ENCODE results near the gene CDC20.
"Not testable (repeated sequence)": the region's sequence is repeated elsewhere in the genome, so short reads cannot be mapped to it uniquely, and the experiment has no call there.

The CDC20 gene

DNA sequence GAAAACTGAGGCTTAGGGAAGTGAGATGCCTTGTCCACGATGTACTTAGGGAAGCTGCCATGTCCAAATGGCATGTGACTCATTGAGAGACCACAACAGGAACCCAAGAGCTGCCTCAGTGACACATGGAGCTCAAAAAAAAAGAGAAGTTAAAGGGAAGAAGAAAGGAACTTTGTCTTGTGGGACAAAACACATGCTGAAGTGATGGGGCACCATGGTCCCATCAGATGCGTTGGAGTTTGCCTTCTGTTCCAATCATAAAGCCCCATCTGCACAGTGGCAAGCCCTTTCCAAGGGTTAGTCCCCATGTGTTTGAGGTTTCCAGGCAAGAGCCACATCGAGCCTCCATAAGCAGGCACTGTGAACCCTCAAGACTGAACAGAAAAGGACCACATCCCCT, 22.8 kb downstream of the CDC20 start:
- no peak for DNase-seq (ENCODE audit: low spot score)

DNA sequence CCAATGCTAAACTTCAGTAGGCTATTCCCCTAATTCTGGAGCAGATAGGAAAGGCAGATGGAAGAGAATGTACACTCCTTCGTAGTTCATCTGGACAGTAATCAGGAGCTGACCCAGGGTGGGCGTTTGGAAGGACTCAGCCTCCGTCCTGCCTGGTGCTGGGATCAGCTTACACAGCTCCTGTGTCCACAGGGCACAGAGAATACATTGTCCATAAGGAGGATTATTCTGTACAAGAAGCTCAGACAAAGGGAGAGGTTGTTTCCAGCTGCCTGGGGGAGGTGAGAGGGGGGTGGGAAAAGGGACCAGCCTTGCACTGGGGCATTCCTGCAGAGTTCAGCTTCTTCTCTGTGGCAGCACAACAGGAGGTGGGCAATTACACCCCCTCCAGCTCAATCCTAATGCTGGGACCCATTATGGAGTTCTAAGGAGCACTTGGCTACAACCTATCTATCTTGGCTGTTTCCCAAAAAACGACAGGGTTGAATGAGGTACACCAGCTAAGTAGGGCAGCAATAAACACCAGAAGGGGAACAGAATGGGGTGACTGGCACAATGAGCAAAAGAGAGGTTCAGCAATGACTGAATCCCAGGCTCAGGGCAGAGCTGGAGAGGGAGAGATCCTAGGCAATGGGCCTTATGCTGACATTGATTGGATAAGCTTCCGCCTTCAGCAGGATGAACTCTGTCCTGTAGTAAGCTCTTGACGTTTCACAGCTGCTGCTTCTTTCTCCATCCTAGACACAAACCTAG, 23.4 kb downstream of the CDC20 start:
- DNase-seq (ENCODE audit: low spot score), result no peak

DNA sequence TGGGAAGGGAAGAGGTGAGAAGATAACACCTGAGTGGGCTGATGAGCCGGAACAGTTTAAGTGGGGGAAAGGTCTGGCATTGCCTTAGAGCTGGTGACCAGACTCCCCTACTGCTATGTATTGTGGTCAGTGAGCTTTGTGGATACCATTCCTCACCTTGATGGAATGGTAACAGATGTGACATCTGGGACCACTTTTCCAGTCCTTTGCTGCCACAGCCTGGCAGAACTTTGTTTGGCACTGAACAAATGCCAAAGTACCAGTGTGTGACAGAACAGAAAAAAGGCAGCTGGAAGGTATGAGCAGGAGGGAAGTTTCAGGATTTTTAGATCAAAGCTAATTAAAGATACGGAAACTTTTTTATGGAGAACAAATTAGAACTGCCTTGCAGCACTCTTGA, 24.7 kb downstream of the CDC20 start:
- DNase-seq (ENCODE audit: low spot score), result no peak

DNA sequence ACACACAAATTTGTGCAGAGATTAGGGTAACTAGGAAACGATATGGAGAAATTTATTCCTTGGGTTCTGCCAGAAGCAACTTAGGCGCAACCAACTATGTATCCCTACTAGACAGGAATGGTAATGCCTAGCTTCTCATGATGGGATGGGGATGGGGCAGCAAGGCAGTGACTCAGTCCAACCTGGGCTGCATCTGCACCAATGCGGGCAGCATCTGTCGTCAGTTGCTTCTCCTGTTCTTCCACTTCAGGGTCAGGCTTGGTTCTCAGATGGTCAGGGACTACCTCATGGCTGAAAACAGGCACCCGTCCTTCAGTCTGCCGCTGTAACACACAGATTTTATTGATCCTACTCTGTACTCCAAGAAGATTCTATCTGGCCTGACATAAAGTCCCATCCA, 27.9 kb downstream of the CDC20 start:
- no peak for DNase-seq (ENCODE audit: low spot score)

DNA sequence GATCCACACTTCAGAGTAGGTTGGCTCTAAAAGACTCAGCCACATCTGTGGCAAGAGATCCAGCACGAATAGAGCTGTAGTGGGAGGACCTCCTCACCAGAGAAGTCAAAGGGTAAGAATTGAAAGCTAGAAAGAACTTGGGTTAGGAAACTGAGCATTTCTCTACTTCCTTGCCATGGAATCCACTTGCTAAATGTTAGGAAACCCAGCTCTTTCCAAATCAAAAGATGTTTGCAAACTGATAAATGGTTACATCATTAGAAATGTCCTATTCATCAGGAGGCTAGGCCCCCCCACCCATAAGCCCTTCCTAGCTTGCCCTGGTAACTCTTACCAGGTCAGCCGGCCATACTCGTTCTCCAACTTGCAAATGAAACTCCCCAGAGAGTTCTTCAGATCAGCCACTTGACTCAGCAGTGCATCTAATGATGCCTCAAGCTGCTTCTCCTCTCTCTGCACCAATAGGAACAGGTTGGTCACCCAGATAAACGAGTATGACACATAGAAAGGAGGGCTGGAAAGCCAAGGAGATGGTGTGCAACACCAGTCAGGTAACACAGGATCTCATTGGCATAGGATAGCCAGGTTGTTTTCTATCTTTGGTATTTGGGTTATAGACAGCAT, 29.3 kb downstream of the CDC20 start:
- DNase-seq (ENCODE audit: low spot score), result no peak

DNA sequence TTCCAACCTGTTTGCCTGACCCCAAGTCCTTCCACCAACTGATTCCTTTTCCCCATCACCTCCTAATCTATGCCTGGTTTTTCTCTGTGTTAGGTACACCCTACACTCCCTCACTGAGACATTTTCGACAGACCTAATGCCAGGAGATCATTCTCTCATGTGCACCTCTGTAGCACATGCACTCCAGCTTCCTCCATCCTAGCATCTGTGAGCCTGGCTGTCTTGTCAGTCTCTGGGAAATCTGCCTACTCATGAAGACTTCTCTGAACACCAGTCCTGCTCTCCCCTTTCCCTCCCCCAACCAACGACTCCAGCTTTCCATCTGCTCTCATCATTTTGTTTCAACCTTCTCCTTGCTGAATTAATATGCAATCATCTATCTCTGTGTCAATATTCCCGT, 29.8 kb downstream of the CDC20 start:
- no peak for DNase-seq (ENCODE audit: low spot score)

DNA sequence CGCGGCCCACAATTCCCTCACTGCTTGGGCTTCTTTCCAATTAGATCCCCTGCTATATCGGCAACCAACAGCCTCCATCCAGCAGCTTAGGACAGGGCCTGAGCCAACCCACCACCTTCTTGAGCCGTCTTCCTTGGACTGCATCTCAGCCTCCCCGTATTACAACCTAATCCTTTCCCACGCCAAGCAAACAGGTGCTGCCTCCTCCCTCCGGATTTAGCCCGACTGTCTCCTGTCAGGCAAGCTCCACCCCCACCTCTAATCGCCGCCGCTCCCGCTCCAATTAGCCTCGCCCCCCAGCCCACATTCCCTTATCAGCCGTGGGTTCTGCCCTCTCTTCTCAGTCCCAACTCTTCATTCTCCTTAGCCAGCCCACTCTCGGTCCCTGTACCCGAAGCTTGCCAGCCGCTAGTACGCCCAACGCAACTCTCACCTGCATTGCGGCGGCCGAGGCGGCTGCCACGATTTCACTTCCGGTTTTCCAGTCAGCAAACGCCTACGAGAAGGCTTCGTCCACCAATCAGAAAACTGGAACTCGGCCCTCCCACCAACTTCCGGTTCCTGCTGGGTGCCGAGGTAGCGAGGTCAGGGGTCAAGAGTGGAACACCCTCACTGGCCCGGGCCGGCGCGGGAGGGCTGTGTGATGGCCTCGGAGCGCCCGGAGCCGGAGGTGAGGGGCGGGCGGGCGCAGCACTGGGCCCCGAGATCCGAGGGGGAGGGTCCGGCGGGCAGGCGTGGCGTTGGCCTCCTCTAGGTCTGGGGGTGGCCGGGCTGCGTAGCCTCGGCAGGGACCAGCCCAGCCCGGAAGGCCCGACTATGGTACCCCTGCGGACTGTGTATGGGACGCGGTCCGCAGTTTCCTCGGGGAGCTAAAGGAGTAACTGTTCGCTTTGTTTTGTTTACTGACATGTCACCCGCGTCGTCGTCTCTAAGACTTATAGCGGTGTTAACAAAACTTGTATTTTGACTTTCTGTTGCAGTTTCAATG, 30.8 kb downstream of the CDC20 start, which contains the start of the genes MED8 and SZT2:
Gene MED8, minus strand, starts transcription at position 475 of the 988 bp plus-strand sequence. Its CDS starts 36 bp downstream, at position 439.
Gene SZT2, plus strand, starts transcription at position 574 of the 988 bp plus-strand sequence. Its CDS starts 70 bp downstream, at position 644.
- DNase-seq (ENCODE audit: low spot score), result peak; percentile 94

DNA sequence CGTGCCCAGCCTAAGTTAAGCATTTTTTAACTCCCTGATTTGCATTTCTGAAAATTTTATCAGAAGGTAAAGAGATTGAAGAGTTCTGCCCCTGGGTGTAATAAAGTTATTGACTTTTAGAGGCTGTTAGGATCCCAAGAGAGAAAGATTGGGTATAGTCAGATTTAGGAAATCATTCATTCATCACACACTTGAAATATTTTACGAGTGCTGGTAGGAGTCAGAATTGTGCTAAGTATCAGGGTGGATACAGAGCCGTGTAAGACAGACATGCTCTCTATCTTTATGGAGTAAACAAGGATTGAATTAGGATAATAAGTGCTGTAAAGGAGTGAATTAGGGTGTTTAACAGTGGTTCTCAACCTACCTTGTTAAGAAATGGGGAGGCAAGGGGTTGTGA, 33.9 kb downstream of the CDC20 start:
- no peak for DNase-seq (ENCODE audit: low spot score)

DNA sequence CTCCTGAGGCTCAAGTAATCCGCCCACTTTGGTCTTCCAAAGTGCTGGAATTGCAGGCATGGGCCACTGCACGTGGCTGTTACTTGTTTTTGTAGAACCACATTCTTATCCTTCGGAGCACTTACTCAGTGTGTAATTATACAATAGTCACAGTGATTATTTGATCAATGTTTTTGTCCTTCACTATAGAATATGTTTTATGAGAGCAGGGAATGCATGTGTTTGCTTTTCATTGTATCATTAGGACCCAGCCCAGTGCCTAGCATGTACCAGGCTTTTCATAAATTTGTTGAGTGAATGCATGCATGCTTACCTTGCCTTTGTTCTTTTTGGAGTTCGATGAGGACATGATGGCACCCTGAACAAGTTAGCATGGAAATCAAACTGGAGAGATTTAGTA, 36.7 kb downstream of the CDC20 start:
- DNase-seq (ENCODE audit: low spot score), result no peak

DNA sequence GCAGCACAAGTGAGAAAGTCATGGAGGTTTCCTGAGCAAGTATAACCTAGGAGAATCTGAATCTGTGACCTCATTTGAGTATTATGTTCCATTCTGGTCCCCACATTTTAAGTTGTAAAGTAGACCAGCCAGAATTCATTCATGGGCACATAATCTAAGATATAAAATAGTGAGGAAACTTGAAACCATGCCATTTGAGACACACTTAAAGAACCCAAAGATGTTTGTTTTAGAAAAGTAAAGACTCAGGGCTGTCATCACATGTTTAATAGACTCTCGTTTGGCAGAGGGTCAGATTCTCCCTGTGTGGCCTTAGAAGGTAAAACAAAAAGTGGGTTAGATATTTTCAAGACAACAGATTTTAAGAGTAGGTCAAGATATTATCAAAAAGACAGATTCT, 37.3 kb downstream of the CDC20 start:
- no peak for DNase-seq (ENCODE audit: low spot score)

DNA sequence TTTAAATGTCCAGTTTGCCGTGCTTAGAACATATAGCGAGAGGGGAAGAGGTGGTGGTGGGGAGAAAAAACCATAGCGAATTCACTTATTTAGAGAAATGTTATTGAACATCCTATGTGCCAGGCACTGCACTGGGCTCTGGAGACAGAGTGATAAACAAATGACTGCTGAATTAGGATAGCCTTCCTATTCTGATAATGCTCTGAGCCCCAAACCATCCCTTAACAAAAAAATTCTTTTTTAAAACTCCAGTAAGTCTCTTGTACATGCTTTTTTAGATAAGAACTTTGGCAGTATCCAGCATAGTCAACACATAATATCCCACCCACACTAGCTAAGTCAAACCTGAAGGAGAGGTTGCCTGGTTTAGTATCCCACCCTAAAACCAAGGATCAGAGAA, 39.4 kb downstream of the CDC20 start:
- DNase-seq (ENCODE audit: low spot score), result no peak

DNA sequence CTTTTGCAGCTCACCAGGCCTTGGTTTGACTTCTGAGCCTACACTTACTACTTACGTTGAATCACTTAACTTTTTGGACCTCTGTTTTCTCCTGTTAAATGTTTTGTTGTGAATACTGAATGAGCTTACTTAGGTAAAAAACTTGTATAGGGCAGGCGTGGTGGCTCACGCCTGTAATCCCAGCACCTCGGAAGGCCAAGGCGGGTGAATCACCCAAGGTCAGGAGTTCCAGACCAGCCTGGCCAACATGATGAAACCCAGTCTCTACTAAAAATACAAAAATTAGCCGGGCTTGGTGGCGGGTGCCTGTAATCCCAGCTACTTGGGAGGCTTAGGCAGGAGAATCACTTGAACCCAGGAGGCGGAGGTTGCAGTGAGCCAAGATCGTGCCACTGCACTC, 41.7 kb downstream of the CDC20 start:
- not testable (repeated sequence) for DNase-seq (ENCODE audit: low spot score)

DNA sequence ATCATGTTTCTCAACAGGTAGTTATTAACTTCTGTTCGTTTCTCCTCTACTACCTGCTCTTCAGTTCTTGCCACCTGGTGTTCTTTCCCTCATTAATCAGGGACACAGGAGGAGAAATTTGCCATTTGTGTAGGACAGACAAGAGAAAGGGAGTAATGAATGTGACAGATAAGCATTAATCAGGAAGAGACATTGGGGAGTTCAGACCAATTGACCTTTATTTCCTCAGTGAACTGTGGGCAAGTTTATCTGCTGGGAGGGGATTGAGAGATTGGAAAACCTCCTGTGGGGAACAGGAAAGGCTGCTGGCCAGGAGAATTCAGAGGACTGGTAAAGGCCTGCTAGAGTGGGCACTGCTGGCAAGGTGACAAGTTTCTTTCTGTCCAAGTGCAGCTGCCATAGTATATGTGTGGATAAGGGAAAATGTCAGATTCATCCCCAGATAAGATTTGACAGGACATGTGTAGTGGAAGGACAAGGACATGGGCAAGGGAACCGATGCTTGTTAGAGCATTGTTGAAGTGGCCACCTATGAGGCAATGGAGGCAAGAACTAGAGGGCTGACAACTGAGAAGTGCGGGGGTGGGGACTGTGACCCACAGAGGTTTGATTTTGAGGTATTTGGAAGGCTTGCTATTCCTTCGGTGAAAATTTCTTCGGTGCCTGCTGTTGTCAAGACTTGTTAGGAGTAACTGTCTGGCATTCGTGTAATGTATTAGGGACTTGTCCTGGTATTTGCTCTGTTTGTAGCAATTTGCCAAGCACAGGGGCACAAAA, 43.5 kb downstream of the CDC20 start:
- no peak for DNase-seq (ENCODE audit: low spot score)

DNA sequence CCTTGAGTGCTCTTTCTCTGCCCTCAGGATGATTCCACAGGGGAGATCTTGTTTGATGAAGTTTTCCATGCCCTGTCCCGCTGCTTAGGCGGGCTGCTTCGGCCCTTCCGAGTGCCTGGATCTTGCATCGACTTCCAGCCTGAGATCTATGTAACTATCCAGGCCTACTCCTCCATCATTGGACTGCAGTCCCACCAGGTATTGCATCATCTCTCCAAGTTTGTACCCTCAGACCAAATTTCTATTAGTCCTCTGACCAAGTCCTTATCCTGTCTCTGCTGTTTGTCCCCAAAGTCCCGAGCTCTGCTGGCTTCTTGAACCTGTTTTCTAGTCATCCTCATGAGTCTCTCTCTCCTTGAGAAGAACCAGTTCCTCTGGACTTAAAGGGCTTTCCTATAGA, 45.6 kb downstream of the CDC20 start:
- no peak for DNase-seq (ENCODE audit: low spot score)

DNA sequence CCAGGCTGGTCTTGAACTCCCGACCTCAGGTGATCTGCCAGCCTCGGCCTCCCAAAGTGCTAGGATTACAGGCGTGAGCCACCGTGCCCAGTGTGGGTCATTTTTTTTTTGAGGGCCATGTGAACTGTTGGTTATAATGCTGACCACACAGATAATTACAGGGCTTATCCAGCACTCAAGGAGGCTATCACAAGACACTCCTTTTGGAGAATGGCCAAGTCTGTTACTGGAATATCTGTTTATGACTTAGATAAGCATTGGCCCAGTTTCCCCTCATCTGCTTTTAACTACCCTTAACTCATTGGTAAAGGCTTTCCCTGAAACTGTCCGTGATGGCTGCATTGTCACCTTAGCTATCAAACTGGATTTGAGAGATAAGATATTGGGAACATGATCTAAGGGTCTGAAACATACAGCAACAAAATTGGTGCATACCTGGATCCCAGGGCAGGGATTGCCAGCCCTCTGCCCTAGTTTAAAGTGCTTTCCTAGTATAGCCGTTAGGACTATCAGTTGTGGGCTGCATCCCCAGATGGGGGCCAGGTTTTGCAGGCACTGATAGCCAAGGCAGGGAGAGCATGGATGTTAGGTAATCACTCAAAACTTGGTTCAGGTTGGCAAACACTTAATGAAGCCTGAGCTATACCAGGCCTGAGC, 46.6 kb downstream of the CDC20 start:
- no peak for DNase-seq (ENCODE audit: low spot score)

DNA sequence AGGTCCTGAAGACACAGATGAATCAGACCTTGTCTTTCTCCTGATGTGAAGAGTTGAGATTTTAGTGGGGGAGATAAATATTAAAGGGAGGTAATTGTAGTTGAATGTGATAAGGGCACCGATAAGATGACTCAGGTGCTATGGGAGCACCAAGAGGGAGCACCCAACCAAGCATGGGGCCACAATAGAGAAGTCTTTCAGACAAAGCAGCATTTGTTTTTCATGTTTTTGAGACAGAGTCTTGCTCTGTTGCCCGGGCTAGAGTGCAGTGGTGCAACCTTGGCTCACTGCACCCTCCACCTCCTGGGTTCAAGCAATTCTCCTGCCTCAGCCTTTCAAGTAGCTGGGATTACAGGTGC, 47.1 kb downstream of the CDC20 start:
- no peak for DNase-seq (ENCODE audit: low spot score)

DNA sequence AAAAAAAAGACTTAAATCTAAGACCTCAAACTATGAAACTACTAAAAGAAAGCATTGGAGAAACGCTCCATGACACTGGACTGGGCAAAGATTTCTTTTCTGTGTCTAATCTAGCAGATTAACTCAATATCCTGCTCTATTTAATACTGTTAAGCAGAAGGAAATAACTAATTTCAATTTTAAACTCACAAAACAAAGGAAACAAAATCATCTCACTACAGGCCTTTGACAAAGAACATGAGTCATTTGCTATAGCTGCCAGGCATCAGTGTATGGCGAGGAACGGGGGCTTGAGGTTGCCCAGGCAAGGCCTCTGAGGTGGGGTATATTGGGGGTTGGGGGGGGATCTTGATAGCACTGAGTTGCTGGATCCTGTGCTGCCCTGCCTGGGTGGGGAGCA, 51.8 kb downstream of the CDC20 start:
- DNase-seq (ENCODE audit: low spot score), result no peak

All from SK-N-DZ (cell line).